Measurements from ENCODE around the gene COLEC11. TPM values are rescaled to one million over a fixed set of nuclear protein-coding genes. Genes with fewer than 3 reads are reported as not detected.

The COLEC11 gene
- total RNA-seq, 1 experiment from 2014 or later = 0.39 TPM

DNA sequence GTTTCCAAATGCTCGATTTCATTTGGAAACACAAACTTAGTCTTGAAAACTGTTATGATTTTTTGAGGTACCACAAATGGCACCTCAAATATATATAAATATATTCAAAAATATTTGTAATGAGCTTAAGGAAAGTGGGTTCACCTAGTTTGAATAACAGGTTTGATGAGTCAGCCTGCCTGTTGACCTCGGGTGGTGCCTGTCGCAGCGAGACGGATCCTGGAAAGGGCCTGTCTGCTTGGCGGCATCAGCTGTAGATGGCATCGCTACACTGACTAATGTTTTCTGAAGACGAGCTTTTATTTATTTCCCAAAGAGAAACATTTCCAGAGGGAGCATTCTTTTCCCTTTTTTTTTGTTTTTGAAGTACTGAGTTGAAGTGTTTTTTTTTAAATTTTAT, 70.0 kb downstream of the COLEC11 start:
- H3K9ac ChIP-seq (ENCODE audit: extremely low read depth, insufficient read length, low read length) = no peak overlapping the region
- H3K23me2 ChIP-seq (ENCODE audit: insufficient read length, low read depth, low read length, poor library complexity, severe bottlenecking) = no peaks in the 10 kb centered on the region
- Mint-ChIP-seq H3K4me1 (peaks cover 5 to 9% of the 10 kb centered on the region in 2 experiments; a peak in 3 of 4 replicates), H3K27ac (no peak overlapping the region), H3K4me3 (no peak overlapping the region), H3K36me3 (ENCODE audit: insufficient read depth in 1 of 3, low read depth in 3 of 3) (no peaks in the 10 kb centered on the region), H3K27me3 (ENCODE audit: low read depth) (no peaks in the 10 kb centered on the region; the same call in none of the 2 replicates), H3K9me3 (no peaks in the 10 kb centered on the region; a peak in 2 of 5 replicates)
- H3K9me3 ChIP-seq (ENCODE audit: control insufficient read depth, low read depth, low read length) = no peaks in the 10 kb centered on the region
- H3K4me1 ChIP-seq (ENCODE audit: insufficient read depth, low read length) = no peaks in the 10 kb centered on the region
- TF ChIP-seq, protein P1, sequence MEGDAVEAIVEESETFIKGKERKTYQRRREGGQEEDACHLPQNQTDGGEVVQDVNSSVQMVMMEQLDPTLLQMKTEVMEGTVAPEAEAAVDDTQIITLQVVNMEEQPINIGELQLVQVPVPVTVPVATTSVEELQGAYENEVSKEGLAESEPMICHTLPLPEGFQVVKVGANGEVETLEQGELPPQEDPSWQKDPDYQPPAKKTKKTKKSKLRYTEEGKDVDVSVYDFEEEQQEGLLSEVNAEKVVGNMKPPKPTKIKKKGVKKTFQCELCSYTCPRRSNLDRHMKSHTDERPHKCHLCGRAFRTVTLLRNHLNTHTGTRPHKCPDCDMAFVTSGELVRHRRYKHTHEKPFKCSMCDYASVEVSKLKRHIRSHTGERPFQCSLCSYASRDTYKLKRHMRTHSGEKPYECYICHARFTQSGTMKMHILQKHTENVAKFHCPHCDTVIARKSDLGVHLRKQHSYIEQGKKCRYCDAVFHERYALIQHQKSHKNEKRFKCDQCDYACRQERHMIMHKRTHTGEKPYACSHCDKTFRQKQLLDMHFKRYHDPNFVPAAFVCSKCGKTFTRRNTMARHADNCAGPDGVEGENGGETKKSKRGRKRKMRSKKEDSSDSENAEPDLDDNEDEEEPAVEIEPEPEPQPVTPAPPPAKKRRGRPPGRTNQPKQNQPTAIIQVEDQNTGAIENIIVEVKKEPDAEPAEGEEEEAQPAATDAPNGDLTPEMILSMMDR (conservative IDR thresholded peaks at IDR 0.05) = no peak
- H4K8ac ChIP-seq (replicated peaks; ENCODE audit: insufficient read length, low read depth, low read length) = no peak overlapping the region
- no peak overlapping the region for H3T11ph ChIP-seq (ENCODE audit: low read length)
- H2BK12ac ChIP-seq (ENCODE audit: insufficient read length, low read depth, low read length) = no peak overlapping the region
- H3K79me2 ChIP-seq (ENCODE audit: insufficient read depth, low read length) = no peaks in the 10 kb centered on the region
- no CpG with 5 or more reads among the region's 8 CpGs for WGBS (ENCODE audit: extremely low coverage, insufficient read length, low lambda C conversion rate)
- H3K14ac ChIP-seq (ENCODE audit: insufficient read depth, low read length) = no peak overlapping the region
- no peaks in the 10 kb centered on the region for H3K79me1 ChIP-seq (ENCODE audit: insufficient read depth, low read depth, low read length, poor library complexity, severe bottlenecking)
- H4K5ac ChIP-seq (ENCODE audit: insufficient read length, low read depth, low read length) = no peak overlapping the region
- no peak overlapping the region for H2BK20ac ChIP-seq (ENCODE audit: low read depth, low read length, poor library complexity, severe bottlenecking)
- H2AFZ ChIP-seq (ENCODE audit: low read length) = no peak overlapping the region
- no peak overlapping the region for H3K4me2 ChIP-seq (ENCODE audit: insufficient read depth, insufficient read length, low read length)
- no peak overlapping the region for H2BK120ac ChIP-seq (ENCODE audit: low read depth, low read length, poor library complexity, severe bottlenecking)
- H2AK5ac ChIP-seq (ENCODE audit: insufficient read length, low read length) = no peak overlapping the region
- H4K20me1 ChIP-seq (ENCODE audit: control insufficient read depth, insufficient read depth, insufficient read length) = peaks cover 2% of the 10 kb centered on the region
- DNase-seq = peak; percentile 25
- no peak overlapping the region for H4K91ac ChIP-seq (ENCODE audit: insufficient read length, low read depth, low read length)
- no peak overlapping the region for H3K4ac ChIP-seq (ENCODE audit: low read depth, low read length)
- H3K18ac ChIP-seq (ENCODE audit: insufficient read length, low read depth, low read length) = no peak overlapping the region
- no peak overlapping the region for H2BK5ac ChIP-seq (ENCODE audit: insufficient read length, low read length)
- H3K27ac ChIP-seq (ENCODE audit: insufficient read length, low read depth, low read length) = no peak overlapping the region
- H3K23ac ChIP-seq (ENCODE audit: insufficient read length, low read depth, low read length) = no peak overlapping the region
- no peaks in the 10 kb centered on the region for H3K27me3 ChIP-seq (ENCODE audit: insufficient read depth, low read length)
- no peak overlapping the region for H2BK15ac ChIP-seq (ENCODE audit: low read depth, low read length)
- no peak overlapping the region for H3K56ac ChIP-seq (ENCODE audit: insufficient read length, low read depth, low read length)

Measured in H9 (cell line).